DND-41 (cell line): ENCODE measurements around the gene APC2.
"Not testable (repeated sequence)": the region's sequence is repeated elsewhere in the genome, so short reads cannot be mapped to it uniquely, and the experiment has no call there.

Source experiments
- ATAC-seq: fragments of 200-7000 bp; cut with Tn5 transposase; 3 replicates; pipeline ENCODE4 v1.9.1; 2021; ENCODE audit warnings: low read depth; ENCODE audit not compliant: insufficient read depth
- DNase-seq: peaks from one replicate; pipeline ENCODE4 v3.0.0-alpha.2; 2020
- H2AFZ ChIP-seq: 2 replicates; pipeline ENCODE4 v1.6.0; 2012; ENCODE audit warnings: low read depth, low read length
- H3K27ac ChIP-seq: 2 replicates; pipeline ENCODE4 v1.5.1; 2012; ENCODE audit warnings: low read length, inconsistent platforms
- H3K27me3 ChIP-seq: fragments of 200-600 bp; sonication (generic); 2 replicates; pipeline ENCODE4 v1.6.0; 2012; ENCODE audit warnings: low read length, mild to moderate bottlenecking, inconsistent platforms; ENCODE audit not compliant: insufficient read depth, poor library complexity
- H3K36me3 ChIP-seq: 2 replicates; pipeline ENCODE4 v1.5.1; 2012; ENCODE audit warnings: low read length, inconsistent platforms; ENCODE audit not compliant: insufficient read depth
- H3K4me1 ChIP-seq: 2 replicates; pipeline ENCODE4 v1.5.1; 2012; ENCODE audit warnings: mild to moderate bottlenecking, low read length; ENCODE audit not compliant: insufficient read depth
- H3K4me2 ChIP-seq: 2 replicates; pipeline ENCODE4 v1.6.0; 2012; ENCODE audit warnings: mild to moderate bottlenecking, moderate library complexity, low read length, inconsistent platforms; ENCODE audit not compliant: insufficient read depth
- H3K4me3 ChIP-seq, 2 experiments: fragments of 200-600 bp in 1 of 2; shearing (Covaris generic) in 1 of 2; 2 replicates each; pipeline ENCODE4 v1.5.1; 2012 to 2016; ENCODE audit warnings: inconsistent platforms in 2 of 2, low read length in 2 of 2, mild to moderate bottlenecking in 2 of 2, low read depth in 1 of 2, moderate library complexity in 1 of 2
- H3K79me2 ChIP-seq: 2 replicates; pipeline ENCODE4 v1.6.0; 2012; ENCODE audit warnings: low read length, inconsistent platforms; ENCODE audit not compliant: insufficient read depth
- H3K9ac ChIP-seq: 2 replicates; pipeline ENCODE4 v1.6.0; 2012; ENCODE audit warnings: low read depth, mild to moderate bottlenecking, inconsistent platforms, low read length, moderate library complexity
- H3K9me3 ChIP-seq: 2 replicates; pipeline ENCODE4 v1.5.1; 2012; ENCODE audit warnings: low read length, moderate library complexity, mild to moderate bottlenecking, inconsistent platforms; ENCODE audit not compliant: insufficient read depth, severe bottlenecking
- H4K20me1 ChIP-seq: 2 replicates; pipeline ENCODE4 v1.6.0; 2012; ENCODE audit warnings: low read length; ENCODE audit not compliant: insufficient read depth
- CTCF ChIP-seq: IDR thresholded peaks from 2 replicates; pipeline ENCODE4 v1.5.1; 2012; ENCODE audit warnings: borderline replicate concordance, low read length, moderate library complexity, mild to moderate bottlenecking; ENCODE audit not compliant: poor library complexity, severe bottlenecking; ENCODE audit errors: extremely low read depth
- EZH2 ChIP-seq: IDR thresholded peaks from 3 replicates; pipeline ENCODE4 v1.6.1; 2012; ENCODE audit warnings: borderline replicate concordance, low read depth, mild to moderate bottlenecking, moderate library complexity, low read length, inconsistent platforms; ENCODE audit not compliant: severe bottlenecking

APC2 gene

GRCh38 chr19:1496714-1497577, 47.0 kb downstream of the APC2 start:
- no peaks in the 10 kb centered on the region for H4K20me1 ChIP-seq

GRCh38 chr19:1497578-1498235, 47.8 kb downstream of the APC2 start:
- Histone ChIP-seq H3K27me3 (no peaks in the 10 kb centered on the region), H3K4me2 (no peak overlapping the region), H3K79me2 (no peaks in the 10 kb centered on the region), H3K36me3 (no peaks in the 10 kb centered on the region), H3K4me1 (no peaks in the 10 kb centered on the region), H3K9ac (no peak overlapping the region), H3K9me3 (no peaks in the 10 kb centered on the region), H4K20me1 (no peaks in the 10 kb centered on the region), H2AFZ (no peak overlapping the region), H3K27ac (no peak overlapping the region), H3K4me3 (no peak overlapping the region)
- DNase-seq, result no peak
- TF ChIP-seq EZH2 (no peak), CTCF (no peak)
- ATAC-seq, result no peak

More at GRCh38 chr19:1496714-1497577, 47.0 kb downstream of the APC2 start:
- H3K27ac ChIP-seq, result no peak overlapping the region
- no peaks in the 10 kb centered on the region for H3K9me3 ChIP-seq
- H2AFZ ChIP-seq, result no peak overlapping the region
- H3K4me3 ChIP-seq, result no peak overlapping the region
- no peak overlapping the region for H3K4me2 ChIP-seq
- TF ChIP-seq CTCF, result no peak
- no peak for TF ChIP-seq EZH2
- ATAC-seq, result no peak
- H3K27me3 ChIP-seq, result no peaks in the 10 kb centered on the region
- H3K4me1 ChIP-seq, result no peaks in the 10 kb centered on the region
- H3K9ac ChIP-seq, result no peak overlapping the region
- H3K36me3 ChIP-seq, result no peaks in the 10 kb centered on the region
- no peaks in the 10 kb centered on the region for H3K79me2 ChIP-seq
- DNase-seq, result no peak

GRCh38 chr19:1499231-1499630, 49.3 kb downstream of the APC2 start:
- not testable (repeated sequence) for DNase-seq

GRCh38 chr19:1501200-1501595, 51.3 kb downstream of the APC2 start:
- DNase-seq, result no peak
- Histone ChIP-seq H4K20me1 (no peaks in the 10 kb centered on the region), H3K27me3 (no peaks in the 10 kb centered on the region), H3K4me2 (no peak overlapping the region), H3K79me2 (no peaks in the 10 kb centered on the region), H3K36me3 (no peaks in the 10 kb centered on the region), H3K9ac (no peak overlapping the region), H3K4me1 (0 out of 2 replicates have a peak, but pooled peaks cover 3% of the 10 kb centered on the region), H3K9me3 (no peaks in the 10 kb centered on the region), H3K27ac (no peak overlapping the region), H2AFZ (no peak overlapping the region), H3K4me3 (no peak overlapping the region)
- TF ChIP-seq CTCF (no peak), EZH2 (no peak)
- ATAC-seq, result no peak

More at GRCh38 chr19:1499231-1499630, 49.3 kb downstream of the APC2 start:
- ATAC-seq, H3K27ac ChIP-seq, H3K9ac ChIP-seq, H3K4me3 ChIP-seq, H3K36me3 ChIP-seq, H2AFZ ChIP-seq, H3K27me3 ChIP-seq, H3K9me3 ChIP-seq, H4K20me1 ChIP-seq, H3K4me1 ChIP-seq, H3K4me2 ChIP-seq, H3K79me2 ChIP-seq: not testable (repeated sequence)
